Measurements from ENCODE around the gene IDH3G.
"Not testable (repeated sequence)": the region's sequence is repeated elsewhere in the genome, so short reads cannot be mapped to it uniquely, and the experiment has no call there.

The IDH3G gene

DNA sequence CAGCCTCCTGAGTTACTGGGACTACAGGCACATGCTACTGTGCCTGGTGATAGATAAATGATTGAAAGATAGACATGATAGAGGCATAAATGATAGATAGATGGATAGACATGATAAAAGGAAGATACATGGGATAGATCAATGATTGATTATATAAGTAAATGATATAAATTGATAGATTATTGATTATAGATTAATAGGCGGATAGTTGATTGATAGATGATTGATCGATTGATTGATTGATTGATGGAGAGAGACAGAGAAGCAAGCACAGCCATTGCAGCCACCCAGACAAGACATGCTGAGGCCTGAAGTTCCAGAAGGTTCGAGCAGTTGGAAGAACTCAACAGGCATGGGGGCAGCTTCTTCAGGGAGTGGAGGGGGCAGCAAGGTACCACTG lies 47.8 kb downstream of the IDH3G start:
- H3K4me3 ChIP-seq (ENCODE audit: low read length) = no peak overlapping the region
- H3K36me3 ChIP-seq (ENCODE audit: control insufficient read depth, low read length) = no peaks in the 10 kb centered on the region
- TF ChIP-seq, protein P1, sequence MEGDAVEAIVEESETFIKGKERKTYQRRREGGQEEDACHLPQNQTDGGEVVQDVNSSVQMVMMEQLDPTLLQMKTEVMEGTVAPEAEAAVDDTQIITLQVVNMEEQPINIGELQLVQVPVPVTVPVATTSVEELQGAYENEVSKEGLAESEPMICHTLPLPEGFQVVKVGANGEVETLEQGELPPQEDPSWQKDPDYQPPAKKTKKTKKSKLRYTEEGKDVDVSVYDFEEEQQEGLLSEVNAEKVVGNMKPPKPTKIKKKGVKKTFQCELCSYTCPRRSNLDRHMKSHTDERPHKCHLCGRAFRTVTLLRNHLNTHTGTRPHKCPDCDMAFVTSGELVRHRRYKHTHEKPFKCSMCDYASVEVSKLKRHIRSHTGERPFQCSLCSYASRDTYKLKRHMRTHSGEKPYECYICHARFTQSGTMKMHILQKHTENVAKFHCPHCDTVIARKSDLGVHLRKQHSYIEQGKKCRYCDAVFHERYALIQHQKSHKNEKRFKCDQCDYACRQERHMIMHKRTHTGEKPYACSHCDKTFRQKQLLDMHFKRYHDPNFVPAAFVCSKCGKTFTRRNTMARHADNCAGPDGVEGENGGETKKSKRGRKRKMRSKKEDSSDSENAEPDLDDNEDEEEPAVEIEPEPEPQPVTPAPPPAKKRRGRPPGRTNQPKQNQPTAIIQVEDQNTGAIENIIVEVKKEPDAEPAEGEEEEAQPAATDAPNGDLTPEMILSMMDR (IDR thresholded peaks at IDR 0.05; ENCODE audit: low read depth, low read length, poor library complexity, severe bottlenecking) = no peak
- no peak for TF ChIP-seq EZH2phosphoT487 (IDR thresholded peaks at IDR 0.05; ENCODE audit: borderline replicate concordance, low read length)
- no peaks in the 10 kb centered on the region for H3K79me2 ChIP-seq (ENCODE audit: control insufficient read depth, low read length)
- H3K9me2 ChIP-seq (replicated peaks; ENCODE audit: control insufficient read depth, low read length) = no peaks in the 10 kb centered on the region
- H3F3A ChIP-seq (ENCODE audit: control insufficient read depth, insufficient read depth) = no peaks in the 10 kb centered on the region
- H4K20me1 ChIP-seq (ENCODE audit: control insufficient read depth, insufficient read depth, low read depth, low read length) = no peaks in the 10 kb centered on the region
- no peaks in the 10 kb centered on the region for H3K9me3 ChIP-seq (ENCODE audit: control insufficient read depth, insufficient read depth, low read length)
- H3K27ac ChIP-seq (ENCODE audit: low read depth, low read length) = no peak overlapping the region
- H3K27me3 ChIP-seq (ENCODE audit: control insufficient read depth, low read length) = peaks cover 4% of the 10 kb centered on the region; the same call in 1 of the 2 replicates
- H3K4me2 ChIP-seq (ENCODE audit: low read length) = no peak overlapping the region
- H3K4me1 ChIP-seq (ENCODE audit: control insufficient read depth, low read length) = peaks cover 6% of the 10 kb centered on the region

DNA sequence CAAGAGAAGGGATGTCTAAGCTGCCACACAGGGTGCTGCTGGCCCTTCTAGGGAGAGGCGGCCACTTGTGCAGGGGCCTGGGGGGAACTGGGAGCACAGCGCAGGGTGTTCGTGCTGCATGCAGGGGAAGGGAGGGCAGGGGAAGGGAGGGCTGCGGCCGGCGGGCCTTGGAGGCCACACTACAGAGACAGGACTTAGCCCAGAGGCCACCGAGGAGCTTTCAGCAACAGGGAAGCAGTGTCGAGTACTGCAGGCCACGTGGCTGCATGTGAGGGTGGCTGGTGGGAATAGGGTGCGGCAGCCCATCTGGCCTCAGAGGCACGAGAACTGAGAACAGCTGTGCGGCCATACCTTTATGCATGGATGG lies 49.1 kb downstream of the IDH3G start:
- not testable (repeated sequence) for H3K36me3 ChIP-seq (ENCODE audit: control insufficient read depth, low read length); H3F3A ChIP-seq (ENCODE audit: control insufficient read depth, insufficient read depth); H3K4me2 ChIP-seq (ENCODE audit: low read length); H3K9me2 ChIP-seq (replicated peaks; ENCODE audit: control insufficient read depth, low read length); H4K20me1 ChIP-seq (ENCODE audit: control insufficient read depth, insufficient read depth, low read depth, low read length); H3K79me2 ChIP-seq (ENCODE audit: control insufficient read depth, low read length); H3K27ac ChIP-seq (ENCODE audit: low read depth, low read length); H3K4me3 ChIP-seq (ENCODE audit: low read length); H3K27me3 ChIP-seq (ENCODE audit: control insufficient read depth, low read length); H3K9me3 ChIP-seq (ENCODE audit: control insufficient read depth, insufficient read depth, low read length); H3K4me1 ChIP-seq (ENCODE audit: control insufficient read depth, low read length)

DNA sequence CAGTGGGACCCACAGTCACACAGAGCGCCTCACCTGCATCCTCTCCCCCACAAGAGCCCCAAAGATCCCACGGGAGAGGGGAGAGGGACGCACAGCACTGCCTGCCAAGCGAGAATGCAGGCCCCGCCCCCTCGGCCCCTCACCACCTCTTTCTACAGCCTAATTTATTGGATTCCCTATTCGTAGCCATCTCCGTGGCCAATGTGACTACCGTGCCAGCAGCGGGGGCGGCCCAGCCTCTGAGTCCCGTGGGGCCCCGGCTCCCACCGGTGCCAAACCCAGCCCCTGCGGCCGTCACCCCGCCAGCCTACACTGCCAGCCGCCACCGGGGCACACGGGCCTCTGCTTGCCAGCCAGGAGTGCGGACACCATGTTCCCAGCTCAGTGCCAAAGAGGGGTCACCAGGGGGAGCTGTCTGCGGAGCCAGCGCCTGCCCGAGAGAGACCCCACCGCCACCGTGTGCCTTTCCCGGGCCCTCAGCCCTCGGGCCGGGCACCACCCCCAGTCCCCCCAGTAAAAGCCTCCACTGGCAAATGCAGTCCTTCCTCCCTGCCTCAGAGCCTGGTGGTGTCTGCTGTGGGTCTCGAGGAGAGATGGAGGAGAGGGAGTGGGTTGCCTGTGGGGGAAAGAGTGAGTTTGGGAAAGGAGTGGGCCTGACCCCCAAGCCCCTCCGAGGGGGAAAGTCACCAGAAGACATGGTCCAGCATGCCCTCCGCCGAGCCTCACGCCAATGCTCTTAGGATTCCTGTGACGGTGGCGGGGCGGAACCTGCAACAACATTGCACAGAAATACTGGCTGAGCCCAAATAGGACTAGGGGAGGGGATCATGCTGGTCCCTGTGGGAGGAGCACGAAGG lies 49.7 kb downstream of the IDH3G start:
- no peaks in the 10 kb centered on the region for H3K36me3 ChIP-seq (ENCODE audit: control insufficient read depth, low read length)
- no peak overlapping the region for H3K4me3 ChIP-seq (ENCODE audit: low read length)
- H3K4me1 ChIP-seq (ENCODE audit: control insufficient read depth, low read length) = peaks cover 6% of the 10 kb centered on the region
- no peaks in the 10 kb centered on the region for H3K9me3 ChIP-seq (ENCODE audit: control insufficient read depth, insufficient read depth, low read length)
- no peaks in the 10 kb centered on the region for H3K79me2 ChIP-seq (ENCODE audit: control insufficient read depth, low read length)
- no peaks in the 10 kb centered on the region for H3K9me2 ChIP-seq (replicated peaks; ENCODE audit: control insufficient read depth, low read length)
- H3K27ac ChIP-seq (ENCODE audit: low read depth, low read length) = no peak overlapping the region
- no peaks in the 10 kb centered on the region for H4K20me1 ChIP-seq (ENCODE audit: control insufficient read depth, insufficient read depth, low read depth, low read length)
- TF ChIP-seq, protein P1 (IDR thresholded peaks at IDR 0.05; ENCODE audit: low read depth, low read length, poor library complexity, severe bottlenecking) = peak; percentile 47
- TF ChIP-seq EZH2phosphoT487 (IDR thresholded peaks at IDR 0.05; ENCODE audit: borderline replicate concordance, low read length) = no peak
- no peaks in the 10 kb centered on the region for H3F3A ChIP-seq (ENCODE audit: control insufficient read depth, insufficient read depth)
- H3K27me3 ChIP-seq (ENCODE audit: control insufficient read depth, low read length) = no peaks in the 10 kb centered on the region
- no peak overlapping the region for H3K4me2 ChIP-seq (ENCODE audit: low read length)

DNA sequence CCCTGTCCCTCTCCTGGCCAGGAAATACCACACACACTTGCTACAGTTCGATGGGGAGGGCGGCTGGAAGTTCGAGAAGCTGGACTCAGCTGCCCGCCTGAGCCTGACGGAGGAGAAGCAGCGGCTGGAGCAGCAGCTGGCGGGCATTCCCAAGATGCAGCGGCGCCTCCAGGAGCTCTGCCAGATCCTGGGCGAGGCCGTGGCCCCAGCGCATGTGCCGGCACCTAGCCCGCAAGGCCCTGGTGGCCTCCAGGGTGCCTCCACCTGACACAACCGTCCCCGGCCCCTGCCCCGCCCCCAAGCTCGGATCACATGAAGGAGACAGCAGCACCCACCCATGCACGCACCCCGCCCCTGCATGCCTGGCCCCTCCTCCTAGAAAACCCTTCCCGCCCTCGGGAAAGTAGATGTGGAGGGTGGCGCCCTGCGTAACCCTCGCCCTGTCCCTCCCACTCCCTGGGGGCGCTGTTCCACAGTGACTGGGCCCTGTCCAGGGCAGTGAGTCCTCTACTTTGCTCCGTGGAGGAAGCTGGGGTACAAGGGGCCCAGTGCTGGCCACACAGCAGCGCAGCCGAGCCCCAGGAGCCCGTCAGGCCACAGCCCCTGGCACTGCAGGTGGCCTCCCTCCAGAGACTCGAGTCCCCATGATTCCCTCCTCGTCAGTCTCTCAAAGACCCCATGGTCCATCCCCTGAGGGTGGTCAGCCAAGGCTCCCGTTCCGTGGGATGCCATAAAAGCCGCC lies 50.5 kb downstream of the IDH3G start:
- not testable (repeated sequence) for H3K9me2 ChIP-seq (replicated peaks; ENCODE audit: control insufficient read depth, low read length); H3K27me3 ChIP-seq (ENCODE audit: control insufficient read depth, low read length); H4K20me1 ChIP-seq (ENCODE audit: control insufficient read depth, insufficient read depth, low read depth, low read length); H3K27ac ChIP-seq (ENCODE audit: low read depth, low read length); H3K4me1 ChIP-seq (ENCODE audit: control insufficient read depth, low read length); H3F3A ChIP-seq (ENCODE audit: control insufficient read depth, insufficient read depth); H3K9me3 ChIP-seq (ENCODE audit: control insufficient read depth, insufficient read depth, low read length); H3K79me2 ChIP-seq (ENCODE audit: control insufficient read depth, low read length); H3K36me3 ChIP-seq (ENCODE audit: control insufficient read depth, low read length); H3K4me3 ChIP-seq (ENCODE audit: low read length); H3K4me2 ChIP-seq (ENCODE audit: low read length)

DNA sequence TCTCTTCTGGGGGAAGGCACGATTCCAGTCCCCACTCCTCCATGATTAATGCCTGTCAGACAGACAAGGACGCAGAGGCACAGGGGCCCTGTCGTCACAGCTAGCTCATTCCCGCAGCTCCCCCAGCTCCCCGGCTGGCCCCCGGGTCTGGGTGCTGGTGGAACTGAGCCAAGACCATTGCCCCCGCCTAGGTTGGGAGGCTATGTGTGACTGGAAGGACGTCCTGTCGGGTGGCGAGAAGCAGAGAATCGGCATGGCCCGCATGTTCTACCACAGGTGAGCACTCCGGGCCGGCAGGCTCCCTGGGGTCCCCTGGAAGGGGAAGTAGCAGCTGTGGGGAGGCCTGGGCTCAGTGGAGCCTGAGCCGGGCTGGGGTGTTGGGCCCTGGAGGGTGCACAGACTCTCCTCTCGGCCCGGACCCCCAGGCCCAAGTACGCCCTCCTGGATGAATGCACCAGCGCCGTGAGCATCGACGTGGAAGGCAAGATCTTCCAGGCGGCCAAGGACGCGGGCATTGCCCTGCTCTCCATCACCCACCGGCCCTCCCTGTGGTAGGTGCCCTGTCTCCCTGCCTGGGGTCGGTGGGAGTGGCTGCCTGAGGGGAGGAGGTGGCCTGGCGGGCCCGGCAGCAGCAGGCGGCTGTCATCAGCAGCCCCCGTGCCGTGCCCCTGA lies 51.2 kb downstream of the IDH3G start:
- not testable (repeated sequence) for H3K4me3 ChIP-seq (ENCODE audit: low read length); H3F3A ChIP-seq (ENCODE audit: control insufficient read depth, insufficient read depth); H3K9me3 ChIP-seq (ENCODE audit: control insufficient read depth, insufficient read depth, low read length); H3K27ac ChIP-seq (ENCODE audit: low read depth, low read length); H3K4me1 ChIP-seq (ENCODE audit: control insufficient read depth, low read length); H3K4me2 ChIP-seq (ENCODE audit: low read length); H3K27me3 ChIP-seq (ENCODE audit: control insufficient read depth, low read length); H3K36me3 ChIP-seq (ENCODE audit: control insufficient read depth, low read length); H3K79me2 ChIP-seq (ENCODE audit: control insufficient read depth, low read length); H3K9me2 ChIP-seq (replicated peaks; ENCODE audit: control insufficient read depth, low read length); H4K20me1 ChIP-seq (ENCODE audit: control insufficient read depth, insufficient read depth, low read depth, low read length)

DNA sequence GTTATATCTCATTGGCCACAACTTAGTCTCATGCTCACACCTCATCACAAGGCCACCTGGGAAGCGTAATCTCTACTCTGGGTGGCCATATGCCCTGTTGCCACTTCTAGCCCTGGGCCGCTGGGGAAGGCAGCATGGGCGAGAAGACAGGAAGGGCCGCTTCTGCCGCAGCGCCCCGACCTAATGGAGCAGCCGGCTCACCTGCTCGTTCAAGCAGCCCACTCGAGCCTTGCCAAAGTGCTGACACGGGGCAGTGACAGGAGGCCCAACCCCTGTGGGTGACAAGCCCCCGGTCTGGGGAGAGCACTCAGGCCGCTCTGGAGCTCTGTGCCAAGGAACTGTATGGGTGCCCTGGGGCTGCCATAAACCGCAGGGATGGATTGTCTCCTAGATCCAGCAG lies 52.1 kb downstream of the IDH3G start:
- H3K4me3 ChIP-seq (ENCODE audit: low read length); H3K27ac ChIP-seq (ENCODE audit: low read depth, low read length); H3K79me2 ChIP-seq (ENCODE audit: control insufficient read depth, low read length); H3K4me1 ChIP-seq (ENCODE audit: control insufficient read depth, low read length); H3F3A ChIP-seq (ENCODE audit: control insufficient read depth, insufficient read depth); H4K20me1 ChIP-seq (ENCODE audit: control insufficient read depth, insufficient read depth, low read depth, low read length); H3K9me2 ChIP-seq (replicated peaks; ENCODE audit: control insufficient read depth, low read length); H3K36me3 ChIP-seq (ENCODE audit: control insufficient read depth, low read length); H3K4me2 ChIP-seq (ENCODE audit: low read length); H3K9me3 ChIP-seq (ENCODE audit: control insufficient read depth, insufficient read depth, low read length); H3K27me3 ChIP-seq (ENCODE audit: control insufficient read depth, low read length): not testable (repeated sequence)

Measured in DOHH2 (cell line).